Right hindlimb (tissue), 1 donor: ENCODE data around the gene BFSP1.

Experiments
- DNase-seq: peaks from one replicate; pipeline ENCODE4 v3.0.0-alpha.2; 2018

The BFSP1 gene

GRCh38 chr20:17556837-17557674 lies 25.9 kb upstream of the BFSP1 start:
- peak; percentile 87 for DNase-seq

- no peak for DNase-seq
These were observed 23.9 kb upstream of the BFSP1 start for GRCh38 chr20:17555106-17555505.

- no peak for DNase-seq
These were observed 18.0 kb upstream of the BFSP1 start for GRCh38 chr20:17549131-17549530.

- DNase-seq = no peak
These were observed 13.9 kb upstream of the BFSP1 start for GRCh38 chr20:17545127-17545526.

- DNase-seq = no peak
These were observed 12.5 kb upstream of the BFSP1 start for GRCh38 chr20:17543531-17544131.

GRCh38 chr20:17542993-17543412 lies 11.8 kb upstream of the BFSP1 start:
- peak; percentile 47 for DNase-seq

GRCh38 chr20:17542481-17542880 lies 11.3 kb upstream of the BFSP1 start:
- no peak for DNase-seq

GRCh38 chr20:17541996-17542395 lies 10.8 kb upstream of the BFSP1 start:
- DNase-seq = no peak

GRCh38 chr20:17541596-17541995 lies 10.4 kb upstream of the BFSP1 start:
- no peak for DNase-seq

GRCh38 chr20:17538517-17539170 lies 7.5 kb upstream of the BFSP1 start:
- no peak for DNase-seq

GRCh38 chr20:17537959-17538358 lies 6.8 kb upstream of the BFSP1 start:
- no peak for DNase-seq

GRCh38 chr20:17536944-17537444 lies 5.8 kb upstream of the BFSP1 start:
- peak; percentile 81 for DNase-seq

- DNase-seq = no peak
These were observed 2.9 kb upstream of the BFSP1 start for GRCh38 chr20:17534077-17534476.

- no peak for DNase-seq
These were observed 2.2 kb upstream of the BFSP1 start for GRCh38 chr20:17533396-17533795.

GRCh38 chr20:17531665-17532025 lies 466 bp upstream of the BFSP1 start:
- DNase-seq = no peak

GRCh38 chr20:17530153-17530552 lies 1.0 kb downstream of the BFSP1 start:
- no peak for DNase-seq

GRCh38 chr20:17529586-17529985 lies 1.6 kb downstream of the BFSP1 start:
- no peak for DNase-seq

- DNase-seq = no peak
These were observed 5.5 kb downstream of the BFSP1 start for GRCh38 chr20:17525650-17526049.

- DNase-seq = no peak
These were observed 6.0 kb downstream of the BFSP1 start for GRCh38 chr20:17525132-17525531.

- DNase-seq = no peak
These were observed 6.6 kb downstream of the BFSP1 start for GRCh38 chr20:17524560-17524959.

GRCh38 chr20:17523326-17523725 lies 7.9 kb downstream of the BFSP1 start:
- no peak for DNase-seq

GRCh38 chr20:17522528-17522927 lies 8.7 kb downstream of the BFSP1 start:
- DNase-seq = no peak

- no peak for DNase-seq
These were observed 10.6 kb downstream of the BFSP1 start for GRCh38 chr20:17520583-17520982.
